IMR-90 (cell line): Measurements from ENCODE around the gene ADISSP. TPM values are rescaled to one million over a fixed set of nuclear protein-coding genes. Genes with fewer than 3 reads are reported as not detected.

ENCODE experiments used
- ATAC-seq: fragments of 200-7000 bp; cut with Tn5 transposase; 2 replicates; pipeline ENCODE4 v1.9.1; 2020; ENCODE audit warnings: low read depth, mild to moderate bottlenecking, moderate library complexity
- BruUV-seq: library from RNA; stranded (reverse); fragments of 400-500 nt; replicated peaks from 2 replicates; lab custom pipeline; 2021; lab: Mats Ljungman, UMichigan
- CTCF ChIA-PET: fragments of 300-600 bp; formaldehyde crosslinking; extraction: SDS; loops from one replicate; lab custom pipeline; 2021; ENCODE audit warnings: antibody characterized with exemption; lab: Yijun Ruan, JAX
- POLR2A ChIA-PET: fragments of 300-600 bp; sonication (Branson Sonifier 250); formaldehyde crosslinking; loops from one replicate; lab custom pipeline; 2022; ENCODE audit warnings: antibody characterized with exemption; ENCODE audit not compliant: unreplicated experiment; lab: Charles Lee
- DNase-seq: peaks from one replicate; pipeline ENCODE4 v3.0.0; 2013
- H2AFZ ChIP-seq: replicated peaks from 2 replicates; pipeline ENCODE3; 2013; ENCODE audit warnings: low read length, mild to moderate bottlenecking; ENCODE audit not compliant: poor library complexity
- H2AK5ac ChIP-seq: 2 replicates; pipeline ENCODE4 v1.6.1; 2013; ENCODE audit warnings: low read depth, low read length, inconsistent platforms
- H2AK9ac ChIP-seq: replicated peaks from 2 replicates; pipeline ENCODE3; 2013; ENCODE audit warnings: mild to moderate bottlenecking, low read depth, low read length, moderate library complexity; ENCODE audit not compliant: poor library complexity
- H2BK120ac ChIP-seq: 2 replicates; pipeline ENCODE4 v1.6.1; 2013; ENCODE audit warnings: low read depth, low read length, inconsistent platforms
- H2BK15ac ChIP-seq: 3 replicates; pipeline ENCODE4 v1.6.1; 2013; ENCODE audit warnings: low read depth, low read length, inconsistent platforms
- H2BK20ac ChIP-seq: 2 replicates; pipeline ENCODE4 v1.6.1; 2013; ENCODE audit warnings: low read depth, mild to moderate bottlenecking, inconsistent platforms, low read length, moderate library complexity
- H2BK5ac ChIP-seq: 2 replicates; pipeline ENCODE4 v1.6.1; 2013; ENCODE audit warnings: mild to moderate bottlenecking, low read depth, low read length, inconsistent platforms; ENCODE audit not compliant: poor library complexity, severe bottlenecking
- H3K14ac ChIP-seq: replicated peaks from 2 replicates; pipeline ENCODE4 v1.6.1; 2013; ENCODE audit warnings: low read depth, low read length, inconsistent platforms
- H3K18ac ChIP-seq: 2 replicates; pipeline ENCODE4 v1.6.1; 2013; ENCODE audit warnings: low read depth, low read length, control low read depth
- H3K23ac ChIP-seq: 2 replicates; pipeline ENCODE4 v1.6.1; 2013; ENCODE audit warnings: low read depth, low read length, inconsistent platforms
- H3K27ac ChIP-seq: 2 replicates; pipeline ENCODE4 v1.5.1; 2013; ENCODE audit warnings: mild to moderate bottlenecking, control low read depth, low read length; ENCODE audit not compliant: insufficient read depth
- H3K27me3 ChIP-seq: 2 replicates; pipeline ENCODE4 v1.6.1; 2013; ENCODE audit warnings: low read length; ENCODE audit not compliant: control insufficient read depth, insufficient read depth
- H3K36me3 ChIP-seq: 2 replicates; pipeline ENCODE4 v1.6.1; 2013; ENCODE audit warnings: low read length, mixed read lengths; ENCODE audit not compliant: control insufficient read depth, insufficient read depth
- H3K4ac ChIP-seq: 2 replicates; pipeline ENCODE4 v1.6.1; 2013; ENCODE audit warnings: low read depth, low read length, inconsistent platforms
- H3K4me1 ChIP-seq: 2 replicates; pipeline ENCODE4 v1.6.1; 2013; ENCODE audit warnings: low read length, mixed read lengths; ENCODE audit not compliant: control insufficient read depth, insufficient read depth
- H3K4me2 ChIP-seq: 2 replicates; pipeline ENCODE4 v1.6.1; 2013; ENCODE audit warnings: low read depth, mild to moderate bottlenecking, control low read depth, low read length, moderate library complexity
- H3K4me3 ChIP-seq: 2 replicates; pipeline ENCODE4 v1.5.1; 2013; ENCODE audit warnings: low read depth, mild to moderate bottlenecking, control low read depth, low read length, moderate library complexity; ENCODE audit not compliant: insufficient read depth
- H3K56ac ChIP-seq: 2 replicates; pipeline ENCODE4 v1.6.1; 2013; ENCODE audit warnings: low read length, inconsistent platforms; ENCODE audit not compliant: insufficient read depth; ENCODE audit errors: extremely low read depth
- H3K79me1 ChIP-seq, 2 experiments: 2 replicates each; pipeline ENCODE4 v1.6.1; 2013; ENCODE audit warnings: low read length in 2 of 2, inconsistent platforms in 1 of 2, low read depth in 1 of 2
- H3K9ac ChIP-seq: 2 replicates; pipeline ENCODE4 v1.6.1; 2013; ENCODE audit warnings: low read depth, low read length, control low read depth
- H3K9me1 ChIP-seq: 2 replicates; pipeline ENCODE4 v1.6.1; 2013; ENCODE audit warnings: low read length, inconsistent platforms; ENCODE audit not compliant: insufficient read depth
- H3K9me3 ChIP-seq: 2 replicates; pipeline ENCODE4 v1.6.1; 2013; ENCODE audit warnings: low read length; ENCODE audit not compliant: control insufficient read depth, insufficient read depth
- H4K20me1 ChIP-seq: 2 replicates; pipeline ENCODE4 v1.6.1; 2013; ENCODE audit warnings: low read length, inconsistent platforms; ENCODE audit not compliant: insufficient read depth
- H4K5ac ChIP-seq: 2 replicates; pipeline ENCODE4 v1.6.1; 2013; ENCODE audit warnings: mild to moderate bottlenecking, low read depth, low read length, control low read depth
- H4K8ac ChIP-seq, 2 experiments: 2 replicates each; pipeline ENCODE4 v1.6.1; 2013; ENCODE audit warnings: low read depth in 2 of 2, low read length in 2 of 2, control low read depth in 1 of 2, inconsistent platforms in 1 of 2
- H4K91ac ChIP-seq: 2 replicates; pipeline ENCODE4 v1.6.1; 2013; ENCODE audit warnings: low read depth, low read length, inconsistent platforms; ENCODE audit not compliant: insufficient read depth
- BHLHE40 ChIP-seq: fragments of 150-350 bp; IDR thresholded peaks from 2 replicates; pipeline ENCODE4 v1.6.1; 2016; ENCODE audit warnings: mild to moderate bottlenecking, low read depth, low read length
- CEBPB ChIP-seq: IDR thresholded peaks from 2 replicates; pipeline ENCODE4 v1.6.1; 2012; ENCODE audit warnings: low read depth, low read length, improper control_type of control experiment
- CHD1 ChIP-seq: IDR thresholded peaks from 2 replicates; pipeline ENCODE4 v1.6.1; 2012; ENCODE audit warnings: low read depth, low read length, improper control_type of control experiment
- CTCF ChIP-seq: conservative IDR thresholded peaks from 2 replicates; pipeline ENCODE4 v1.5.1; 2012; ENCODE audit warnings: mild to moderate bottlenecking, low read depth, low read length, improper control_type of control experiment
- ELK1 ChIP-seq: fragments of 150-350 bp; IDR thresholded peaks from 2 replicates; pipeline ENCODE4 v1.6.1; 2016; ENCODE audit warnings: low read depth, mild to moderate bottlenecking, low read length, moderate library complexity, borderline replicate concordance
- FOS ChIP-seq: fragments of 150-350 bp; IDR thresholded peaks from 2 replicates; pipeline ENCODE4 v1.6.1; 2016; ENCODE audit warnings: low read depth, low read length
- MAFK ChIP-seq: IDR thresholded peaks from 2 replicates; pipeline ENCODE4 v1.6.1; 2012; ENCODE audit warnings: low read depth, low read length, improper control_type of control experiment
- MAZ ChIP-seq: IDR thresholded peaks from 2 replicates; pipeline ENCODE4 v1.6.1; 2012; ENCODE audit warnings: low read depth, mild to moderate bottlenecking, low read length, improper control_type of control experiment, moderate library complexity, borderline replicate concordance
- MXI1 ChIP-seq: IDR thresholded peaks from 2 replicates; pipeline ENCODE4 v1.6.1; 2012; ENCODE audit warnings: low read depth, mild to moderate bottlenecking, low read length, moderate library complexity, borderline replicate concordance
- NFE2L2 ChIP-seq: fragments of 150-350 bp; IDR thresholded peaks from 2 replicates; pipeline ENCODE4 v1.6.1; 2016; ENCODE audit warnings: low read depth, mild to moderate bottlenecking, low read length
- POLR2A ChIP-seq: IDR thresholded peaks from 2 replicates; pipeline ENCODE4 v1.6.1; 2012; ENCODE audit warnings: mild to moderate bottlenecking, low read depth, low read length
- RAD21 ChIP-seq: IDR thresholded peaks from 2 replicates; pipeline ENCODE4 v1.6.1; 2012; ENCODE audit warnings: low read length, improper control_type of control experiment
- RCOR1 ChIP-seq: IDR thresholded peaks from 2 replicates; pipeline ENCODE4 v1.6.1; 2012; ENCODE audit warnings: mild to moderate bottlenecking, low read length, improper control_type of control experiment; ENCODE audit not compliant: insufficient replicate concordance
- RFX5 ChIP-seq: IDR thresholded peaks from 2 replicates; pipeline ENCODE4 v1.8.0; 2012; ENCODE audit warnings: low read depth, mild to moderate bottlenecking, low read length, moderate library complexity
- SMC3 ChIP-seq: fragments of 150-350 bp; IDR thresholded peaks from 2 replicates; pipeline ENCODE4 v1.6.1; 2016; ENCODE audit warnings: low read depth, mild to moderate bottlenecking, antibody characterized with exemption, low read length, moderate library complexity
- WGBS, 2 experiments: methylation state at CpG; one replicate each; pipeline versions ENCODE4 v1.1.5 to v1.1.7; 2013; ENCODE audit warnings: missing lambda C conversion rate in 2 of 2; ENCODE audit not compliant: insufficient read length in 1 of 2; ENCODE audit errors: extremely low coverage in 2 of 2; 5-methylcytosine and 5-hydroxymethylcytosine counted together
- dilution Hi-C: fragments of 300-500 bp; cut with HindIII; formaldehyde crosslinking; loops from one replicate; pipeline ENCODE4 v1.14.3; 2018; ENCODE audit warnings: low sequenced_read_pairs; ENCODE audit not compliant: unreplicated experiment
- in situ Hi-C: fragments of 300-500 bp; cut with MboI; formaldehyde crosslinking; loops from 3 replicates; pipeline ENCODE4 v1.14.3; 2019; ENCODE audit warnings: low sequenced_read_pairs, inconsistent platforms, mixed read lengths
- intact Hi-C: fragments of 100-400 bp; cut with micrococcal nuclease; formaldehyde crosslinking; loops from 2 replicates; pipeline ENCODE4 v1.10.0; 2022
- polyA plus RNA-seq, 3 experiments: library from polyadenylated mRNA; depleted of rRNA; stranded (reverse); fragments of >200 nt; gene quantifications; 2 replicates each; pipeline ENCODE4 v1.2.3, GENCODE V29; 2012; ENCODE audit warnings: low replicate concordance in 1 of 3
- total RNA-seq: library from RNA; depleted of rRNA; stranded (reverse); fragments of >200 nt; gene quantifications from 2 replicates; pipeline ENCODE4 v1.2.3, GENCODE V29; 2012
- TF ChIP-seq, protein P1 (sequence below): fragments of 150-350 bp; IDR thresholded peaks from 2 replicates; pipeline ENCODE4 v1.6.1; 2017; ENCODE audit warnings: mild to moderate bottlenecking, antibody characterized with exemption, low read length, low read depth

ADISSP gene
- total and polyA plus RNA-seq, 2 of the 4 experiments (the other 2 are of a cell fraction), result 31.9 to 58.2 TPM

DNA sequence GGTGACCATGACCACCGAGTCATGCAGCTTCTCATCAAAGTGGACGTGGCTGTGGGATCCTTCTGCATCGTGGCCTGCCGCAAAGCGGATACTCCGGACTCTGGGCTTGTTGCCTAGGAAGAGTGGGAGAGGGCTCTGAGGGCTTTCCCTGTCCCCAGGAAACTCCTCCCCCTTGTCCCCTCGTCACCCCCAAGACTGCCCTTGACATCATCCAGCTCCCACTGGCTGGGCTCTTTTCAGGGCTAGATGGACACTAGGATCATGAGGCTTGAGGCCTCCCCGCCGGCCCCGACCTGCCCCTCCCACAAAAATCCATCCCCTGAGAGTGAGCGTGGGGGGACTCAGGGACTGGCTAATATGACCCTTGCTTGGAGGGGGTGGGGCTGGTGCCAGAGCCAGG lies 9.0 kb downstream of the ADISSP start:
- dilution Hi-C loops, result no loop called here
- Histone ChIP-seq H3K18ac (no peak overlapping the region), H2BK15ac (no peak overlapping the region), H2AFZ (no peak overlapping the region), H2BK5ac (no peak overlapping the region), H2AK5ac (no peak overlapping the region), H4K5ac (no peak overlapping the region), H2BK120ac (no peak overlapping the region), H3K23ac (no peak overlapping the region), H4K8ac (no peak overlapping the region), H3K9me1 (peaks cover 5% of the 10 kb centered on the region), H3K4me3 (no peak overlapping the region), H4K20me1 (peaks cover 9% of the 10 kb centered on the region; the same call in 1 of the 2 replicates), H2BK20ac (no peak overlapping the region), H2AK9ac (no peak overlapping the region), H3K9ac (no peak overlapping the region), H3K27me3 (no peaks in the 10 kb centered on the region), H3K14ac (no peak overlapping the region), H3K79me1 (peaks cover 3 to 20% of the 10 kb centered on the region in 2 experiments; a peak in 3 of 4 replicates), H3K9me3 (no peaks in the 10 kb centered on the region), H3K4me2 (no peak overlapping the region), H3K56ac (no peak overlapping the region), H4K91ac (no peak overlapping the region), H3K27ac (no peak overlapping the region), H3K36me3 (peaks cover 9% of the 10 kb centered on the region; the same call in 1 of the 2 replicates), H3K4ac (no peak overlapping the region), H3K4me1 (no peaks in the 10 kb centered on the region; the same call in 1 of the 2 replicates)
- BruUV-seq, result no TSS peak
- in situ Hi-C loops, result no loop called here
- TF ChIP-seq NFE2L2 (no peak), MAFK (no peak), SMC3 (no peak), RCOR1 (no peak), BHLHE40 (no peak), MXI1 (no peak), MAZ (no peak), RAD21 (no peak), RFX5 (no peak), CEBPB (no peak), FOS (no peak), ELK1 (no peak), CHD1 (no peak), CTCF (no peak), POLR2A (no peak)
- TF ChIP-seq, protein P1, sequence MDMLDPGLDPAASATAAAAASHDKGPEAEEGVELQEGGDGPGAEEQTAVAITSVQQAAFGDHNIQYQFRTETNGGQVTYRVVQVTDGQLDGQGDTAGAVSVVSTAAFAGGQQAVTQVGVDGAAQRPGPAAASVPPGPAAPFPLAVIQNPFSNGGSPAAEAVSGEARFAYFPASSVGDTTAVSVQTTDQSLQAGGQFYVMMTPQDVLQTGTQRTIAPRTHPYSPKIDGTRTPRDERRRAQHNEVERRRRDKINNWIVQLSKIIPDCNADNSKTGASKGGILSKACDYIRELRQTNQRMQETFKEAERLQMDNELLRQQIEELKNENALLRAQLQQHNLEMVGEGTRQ, result no peak
- ATAC-seq (no peak), DNase-seq (no peak)
- CTCF ChIA-PET, result interaction anchor here (0.6 to 1.0 kb wide), 2 partner anchors 9 to 11 kb away, joined by 3 read pairs; partner anchors contain the start of gene ADISSP
- POLR2A ChIA-PET, result no interaction called here
- intact Hi-C loops, result no loop called here
- no CpG with 5 or more reads among the region's 11 CpGs for WGBS, 2 experiments
